ENCODE measurements around the gene SMIM12. TPM values are rescaled to one million over a fixed set of nuclear protein-coding genes. Genes with fewer than 3 reads are reported as not detected.
A peak's percentile ranks its signal among the peaks of the same experiment; 100 is the strongest.

The SMIM12 gene
- polyA plus RNA-seq, 1 donor from 2014 or later: 42.6 TPM

DNA sequence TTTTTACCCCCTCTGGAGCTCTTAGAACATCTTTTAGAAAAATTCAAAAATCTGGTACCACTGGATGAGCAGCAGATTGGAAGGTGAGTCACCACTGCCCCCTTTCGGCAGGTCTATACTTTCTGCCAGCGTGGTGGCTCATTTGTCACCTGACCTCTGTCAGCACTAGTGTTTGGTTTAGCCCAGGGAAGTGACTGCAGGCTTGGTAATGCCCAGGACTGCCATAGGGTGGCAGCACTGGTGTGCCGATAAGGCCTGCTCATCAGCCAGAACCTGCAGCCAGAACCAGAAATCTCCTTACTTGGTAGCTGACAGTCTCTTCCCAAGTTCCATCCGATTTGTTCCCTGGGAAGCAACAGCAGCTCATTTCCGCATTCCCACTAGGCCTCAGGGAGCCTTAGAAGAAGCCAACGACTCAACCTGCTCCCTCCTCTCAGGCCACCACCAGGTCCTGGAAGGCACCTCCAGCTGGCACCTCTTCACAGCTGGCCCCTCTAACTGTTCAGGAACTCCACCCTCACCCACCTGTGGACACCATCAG is 6.8 kb downstream of the SMIM12 start:
- Histone ChIP-seq H3K4me3 (ENCODE audit: low read length) (no peak overlapping the region), H2AFZ (ENCODE audit: low read depth, low read length) (no peak overlapping the region), H3K9ac (ENCODE audit: low read length) (no peak overlapping the region), H3K4me2 (ENCODE audit: low read length) (no peak overlapping the region), H4K20me1 (ENCODE audit: insufficient read depth) (no peaks in the 10 kb centered on the region), H3K27ac (ENCODE audit: low read length) (peak overlapping the region; percentile 51), H3K36me3 (ENCODE audit: insufficient read depth, low read length) (no peaks in the 10 kb centered on the region), H3K27me3 (ENCODE audit: insufficient read depth, low read depth, low read length) (no peaks in the 10 kb centered on the region), H3K9me2 (ENCODE audit: insufficient read depth, low read length) (no peaks in the 10 kb centered on the region), H3F3A (ENCODE audit: insufficient read depth, low read length, poor library complexity, severe bottlenecking) (no peaks in the 10 kb centered on the region), H3K79me2 (replicated peaks; ENCODE audit: insufficient read depth, low read length) (peaks cover 6% of the 10 kb centered on the region), H3K9me3 (ENCODE audit: low read length) (no peaks in the 10 kb centered on the region)
- peak; percentile 90 for TF ChIP-seq SMC3 (conservative IDR thresholded peaks at IDR 0.05; ENCODE audit: poor library complexity)
- TF ChIP-seq POLR2AphosphoS5 (IDR thresholded peaks at IDR 0.05): peak; percentile 9
- TF ChIP-seq EZH2 (IDR thresholded peaks at IDR 0.05; ENCODE audit: borderline replicate concordance, insufficient read depth, low read length, poor library complexity, severe bottlenecking): no peak
- TF ChIP-seq MXI1 (conservative IDR thresholded peaks at IDR 0.05; ENCODE audit: poor library complexity, severe bottlenecking): peak; percentile 50
- TF ChIP-seq TAF1 (IDR thresholded peaks at IDR 0.05; ENCODE audit: low read depth): no peak
- TF ChIP-seq RAD21 (conservative IDR thresholded peaks at IDR 0.05): peak; percentile 90
- TF ChIP-seq, protein P1, sequence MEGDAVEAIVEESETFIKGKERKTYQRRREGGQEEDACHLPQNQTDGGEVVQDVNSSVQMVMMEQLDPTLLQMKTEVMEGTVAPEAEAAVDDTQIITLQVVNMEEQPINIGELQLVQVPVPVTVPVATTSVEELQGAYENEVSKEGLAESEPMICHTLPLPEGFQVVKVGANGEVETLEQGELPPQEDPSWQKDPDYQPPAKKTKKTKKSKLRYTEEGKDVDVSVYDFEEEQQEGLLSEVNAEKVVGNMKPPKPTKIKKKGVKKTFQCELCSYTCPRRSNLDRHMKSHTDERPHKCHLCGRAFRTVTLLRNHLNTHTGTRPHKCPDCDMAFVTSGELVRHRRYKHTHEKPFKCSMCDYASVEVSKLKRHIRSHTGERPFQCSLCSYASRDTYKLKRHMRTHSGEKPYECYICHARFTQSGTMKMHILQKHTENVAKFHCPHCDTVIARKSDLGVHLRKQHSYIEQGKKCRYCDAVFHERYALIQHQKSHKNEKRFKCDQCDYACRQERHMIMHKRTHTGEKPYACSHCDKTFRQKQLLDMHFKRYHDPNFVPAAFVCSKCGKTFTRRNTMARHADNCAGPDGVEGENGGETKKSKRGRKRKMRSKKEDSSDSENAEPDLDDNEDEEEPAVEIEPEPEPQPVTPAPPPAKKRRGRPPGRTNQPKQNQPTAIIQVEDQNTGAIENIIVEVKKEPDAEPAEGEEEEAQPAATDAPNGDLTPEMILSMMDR (IDR thresholded peaks at IDR 0.05; ENCODE audit: poor library complexity, severe bottlenecking): peak; percentile 99

DNA sequence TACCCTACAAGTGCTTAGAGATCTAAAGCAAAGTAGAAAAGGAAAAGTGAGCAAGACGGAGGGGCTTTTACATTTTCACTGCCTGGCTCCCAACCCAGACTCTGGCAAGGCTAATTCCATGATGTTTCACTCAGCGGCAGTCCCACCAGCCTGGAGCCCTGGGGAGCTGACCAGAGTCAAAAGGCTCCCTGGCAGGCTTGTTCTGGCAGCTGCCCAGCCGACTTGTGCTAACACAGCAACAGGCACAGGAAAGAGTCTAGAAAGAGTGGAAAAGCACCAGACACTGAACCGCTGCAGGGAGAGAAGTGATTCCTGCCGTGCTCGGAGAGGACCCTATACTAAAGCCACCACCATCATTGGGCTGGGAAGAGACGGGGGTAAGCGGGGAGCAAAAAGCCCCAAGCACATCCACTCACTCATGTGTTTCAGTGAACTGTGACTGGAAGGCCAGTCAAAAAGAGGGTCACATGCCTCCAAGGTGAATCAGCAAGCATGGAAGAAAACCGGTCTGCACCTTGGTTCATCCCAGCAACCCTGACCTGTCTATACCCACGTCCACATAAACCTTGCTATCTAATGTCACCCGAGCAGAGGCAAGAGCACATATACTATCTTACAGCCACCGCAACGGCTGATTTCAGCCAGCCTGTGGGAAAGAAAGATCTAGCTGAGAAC is 8.0 kb downstream of the SMIM12 start:
- Histone ChIP-seq H3K79me2 (replicated peaks; ENCODE audit: insufficient read depth, low read length) (no peaks in the 10 kb centered on the region), H3K9me3 (ENCODE audit: low read length) (no peaks in the 10 kb centered on the region), H2AFZ (ENCODE audit: low read depth, low read length) (no peak overlapping the region), H3F3A (ENCODE audit: insufficient read depth, low read length, poor library complexity, severe bottlenecking) (no peaks in the 10 kb centered on the region), H3K27ac (ENCODE audit: low read length) (no peak overlapping the region), H4K20me1 (ENCODE audit: insufficient read depth) (no peaks in the 10 kb centered on the region), H3K9me2 (ENCODE audit: insufficient read depth, low read length) (no peaks in the 10 kb centered on the region), H3K27me3 (ENCODE audit: insufficient read depth, low read depth, low read length) (no peaks in the 10 kb centered on the region), H3K4me2 (ENCODE audit: low read length) (no peak overlapping the region), H3K36me3 (ENCODE audit: insufficient read depth, low read length) (no peaks in the 10 kb centered on the region), H3K9ac (ENCODE audit: low read length) (no peak overlapping the region), H3K4me3 (ENCODE audit: low read length) (no peak overlapping the region)
- no peak for TF ChIP-seq EZH2 (IDR thresholded peaks at IDR 0.05; ENCODE audit: borderline replicate concordance, insufficient read depth, low read length, poor library complexity, severe bottlenecking)
- TF ChIP-seq RAD21 (conservative IDR thresholded peaks at IDR 0.05): no peak
- TF ChIP-seq SMC3 (conservative IDR thresholded peaks at IDR 0.05; ENCODE audit: poor library complexity): no peak
- TF ChIP-seq MXI1 (conservative IDR thresholded peaks at IDR 0.05; ENCODE audit: poor library complexity, severe bottlenecking): no peak
- TF ChIP-seq POLR2AphosphoS5 (IDR thresholded peaks at IDR 0.05): no peak
- no peak for TF ChIP-seq EP300 (conservative IDR thresholded peaks at IDR 0.05; ENCODE audit: poor library complexity, severe bottlenecking)
- TF ChIP-seq, protein P1 (IDR thresholded peaks at IDR 0.05; ENCODE audit: poor library complexity, severe bottlenecking): no peak
- TF ChIP-seq TAF1 (IDR thresholded peaks at IDR 0.05; ENCODE audit: low read depth): no peak
- TF ChIP-seq, protein P2, sequence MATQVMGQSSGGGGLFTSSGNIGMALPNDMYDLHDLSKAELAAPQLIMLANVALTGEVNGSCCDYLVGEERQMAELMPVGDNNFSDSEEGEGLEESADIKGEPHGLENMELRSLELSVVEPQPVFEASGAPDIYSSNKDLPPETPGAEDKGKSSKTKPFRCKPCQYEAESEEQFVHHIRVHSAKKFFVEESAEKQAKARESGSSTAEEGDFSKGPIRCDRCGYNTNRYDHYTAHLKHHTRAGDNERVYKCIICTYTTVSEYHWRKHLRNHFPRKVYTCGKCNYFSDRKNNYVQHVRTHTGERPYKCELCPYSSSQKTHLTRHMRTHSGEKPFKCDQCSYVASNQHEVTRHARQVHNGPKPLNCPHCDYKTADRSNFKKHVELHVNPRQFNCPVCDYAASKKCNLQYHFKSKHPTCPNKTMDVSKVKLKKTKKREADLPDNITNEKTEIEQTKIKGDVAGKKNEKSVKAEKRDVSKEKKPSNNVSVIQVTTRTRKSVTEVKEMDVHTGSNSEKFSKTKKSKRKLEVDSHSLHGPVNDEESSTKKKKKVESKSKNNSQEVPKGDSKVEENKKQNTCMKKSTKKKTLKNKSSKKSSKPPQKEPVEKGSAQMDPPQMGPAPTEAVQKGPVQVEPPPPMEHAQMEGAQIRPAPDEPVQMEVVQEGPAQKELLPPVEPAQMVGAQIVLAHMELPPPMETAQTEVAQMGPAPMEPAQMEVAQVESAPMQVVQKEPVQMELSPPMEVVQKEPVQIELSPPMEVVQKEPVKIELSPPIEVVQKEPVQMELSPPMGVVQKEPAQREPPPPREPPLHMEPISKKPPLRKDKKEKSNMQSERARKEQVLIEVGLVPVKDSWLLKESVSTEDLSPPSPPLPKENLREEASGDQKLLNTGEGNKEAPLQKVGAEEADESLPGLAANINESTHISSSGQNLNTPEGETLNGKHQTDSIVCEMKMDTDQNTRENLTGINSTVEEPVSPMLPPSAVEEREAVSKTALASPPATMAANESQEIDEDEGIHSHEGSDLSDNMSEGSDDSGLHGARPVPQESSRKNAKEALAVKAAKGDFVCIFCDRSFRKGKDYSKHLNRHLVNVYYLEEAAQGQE (IDR thresholded peaks at IDR 0.05; ENCODE audit: borderline replicate concordance): no peak

Measured in neural cell (in vitro differentiated cells).